ENCODE data around the gene PARN.
"Not testable (repeated sequence)": the region's sequence is repeated elsewhere in the genome, so short reads cannot be mapped to it uniquely, and the experiment has no call there.

PARN gene

GRCh38 chr16:14635395-14636165, 5.5 kb upstream of the PARN start:
- Histone ChIP-seq H3K4me1 (ENCODE audit: low read length) (peaks cover 10% of the 10 kb centered on the region), H3K36me3 (replicated peaks; ENCODE audit: insufficient read depth, low read length) (no peaks in the 10 kb centered on the region), H3K4me2 (ENCODE audit: low read depth, low read length) (no peak overlapping the region), H2AFZ (ENCODE audit: low read length) (no peak overlapping the region), H4K20me1 (ENCODE audit: insufficient read depth, low read length) (0 out of 2 replicates have a peak, but pooled peaks cover 2% of the 10 kb centered on the region), H3K9ac (ENCODE audit: low read length) (no peak overlapping the region), H3K9me2 (replicated peaks; ENCODE audit: insufficient read depth, low read length) (no peaks in the 10 kb centered on the region), H3K79me2 (ENCODE audit: low read length) (peaks cover 78% of the 10 kb centered on the region), H3K27me3 (replicated peaks; ENCODE audit: insufficient read depth, low read length) (no peaks in the 10 kb centered on the region), H3K4me3 (ENCODE audit: low read length) (no peak overlapping the region), H3K9me3 (replicated peaks; ENCODE audit: insufficient read depth, low read length) (no peaks in the 10 kb centered on the region; the same call in 1 of the 2 replicates), H3K27ac (ENCODE audit: low read length) (no peak overlapping the region), H3F3A (ENCODE audit: insufficient read depth, low read length) (peaks cover 11% of the 10 kb centered on the region)
- TF ChIP-seq EZH2phosphoT487 (IDR thresholded peaks at IDR 0.05; ENCODE audit: low read length) = no peak
- TF ChIP-seq CTCF (IDR thresholded peaks at IDR 0.05; ENCODE audit: low read length) = no peak
- TF ChIP-seq EZH2 (optimal IDR thresholded peaks at IDR 0.05; ENCODE audit: low read depth, low read length) = no peak
- DNase-seq = no peak

- no peak for DNase-seq
- H3K9me3 ChIP-seq (replicated peaks; ENCODE audit: insufficient read depth, low read length) = no peaks in the 10 kb centered on the region; the same call in 1 of the 2 replicates
- peaks cover 10% of the 10 kb centered on the region for H3K4me1 ChIP-seq (ENCODE audit: low read length)
- H3K9ac ChIP-seq (ENCODE audit: low read length) = no peak overlapping the region
- no peaks in the 10 kb centered on the region for H3K9me2 ChIP-seq (replicated peaks; ENCODE audit: insufficient read depth, low read length)
- H3K4me2 ChIP-seq (ENCODE audit: low read depth, low read length) = peak overlapping the region; percentile 47; the same call in 1 of the 2 replicates
- H4K20me1 ChIP-seq (ENCODE audit: insufficient read depth, low read length) = no peaks in the 10 kb centered on the region
- H3K27me3 ChIP-seq (replicated peaks; ENCODE audit: insufficient read depth, low read length) = no peaks in the 10 kb centered on the region
- H3K4me3 ChIP-seq (ENCODE audit: low read length) = peak overlapping the region; percentile 93; the same call in 1 of the 2 replicates
- H3K79me2 ChIP-seq (ENCODE audit: low read length) = peaks cover 71% of the 10 kb centered on the region
- H3F3A ChIP-seq (ENCODE audit: insufficient read depth, low read length) = peaks cover 15% of the 10 kb centered on the region
- no peak overlapping the region for H3K27ac ChIP-seq (ENCODE audit: low read length)
- TF ChIP-seq EZH2phosphoT487 (IDR thresholded peaks at IDR 0.05; ENCODE audit: low read length) (no peak), CTCF (IDR thresholded peaks at IDR 0.05; ENCODE audit: low read length) (no peak), EZH2 (optimal IDR thresholded peaks at IDR 0.05; ENCODE audit: low read depth, low read length) (no peak)
- H2AFZ ChIP-seq (ENCODE audit: low read length) = no peak overlapping the region
- no peaks in the 10 kb centered on the region for H3K36me3 ChIP-seq (replicated peaks; ENCODE audit: insufficient read depth, low read length)
Observed at GRCh38 chr16:14634389-14634725, 4.3 kb upstream of the PARN start.

- Histone ChIP-seq H3K9me3 (replicated peaks; ENCODE audit: insufficient read depth, low read length) (no peaks in the 10 kb centered on the region; the same call in 1 of the 2 replicates), H3K27ac (ENCODE audit: low read length) (peak within 1 kb of the TSS; percentile 70), H3K9ac (ENCODE audit: low read length) (peak within 1 kb of the TSS; percentile 87), H3K36me3 (replicated peaks; ENCODE audit: insufficient read depth, low read length) (no peaks in the 10 kb centered on the region), H3K27me3 (replicated peaks; ENCODE audit: insufficient read depth, low read length) (no peaks in the 10 kb centered on the region), H4K20me1 (ENCODE audit: insufficient read depth, low read length) (no peaks in the 10 kb centered on the region), H3K9me2 (replicated peaks; ENCODE audit: insufficient read depth, low read length) (no peaks in the 10 kb centered on the region), H2AFZ (ENCODE audit: low read length) (peak within 1 kb of the TSS; percentile 67), H3K4me3 (ENCODE audit: low read length) (peak within 1 kb of the TSS; percentile 93), H3F3A (ENCODE audit: insufficient read depth, low read length) (peaks cover 15% of the 10 kb centered on the region), H3K79me2 (ENCODE audit: low read length) (peaks cover 66% of the 10 kb centered on the region), H3K4me2 (ENCODE audit: low read depth, low read length) (peak within 1 kb of the TSS; percentile 48; the same call in 1 of the 2 replicates), H3K4me1 (ENCODE audit: low read length) (peaks cover 19% of the 10 kb centered on the region)
- TF ChIP-seq EZH2 (optimal IDR thresholded peaks at IDR 0.05; ENCODE audit: low read depth, low read length) (no peak), CTCF (IDR thresholded peaks at IDR 0.05; ENCODE audit: low read length) (no peak), EZH2phosphoT487 (IDR thresholded peaks at IDR 0.05; ENCODE audit: low read length) (no peak)
- peak; percentile 98 for DNase-seq
Observed at GRCh38 chr16:14632693-14633569, 2.9 kb upstream of the PARN start, which contains the start of gene BFAR. Gene BFAR (plus strand): TSS chr16:14632951. CDS start chr16:14644347, 11,396 bp downstream.

- H3K9me3 ChIP-seq (replicated peaks; ENCODE audit: insufficient read depth, low read length); H3K36me3 ChIP-seq (replicated peaks; ENCODE audit: insufficient read depth, low read length); H3K9me2 ChIP-seq (replicated peaks; ENCODE audit: insufficient read depth, low read length); H3K27me3 ChIP-seq (replicated peaks; ENCODE audit: insufficient read depth, low read length); H4K20me1 ChIP-seq (ENCODE audit: insufficient read depth, low read length); DNase-seq: not testable (repeated sequence)
- peak overlapping the region; percentile 30 for H3K4me3 ChIP-seq (ENCODE audit: low read length)
- peak overlapping the region; percentile 66 for H3K27ac ChIP-seq (ENCODE audit: low read length)
- H3F3A ChIP-seq (ENCODE audit: insufficient read depth, low read length) = peaks cover 15% of the 10 kb centered on the region
- H3K4me1 ChIP-seq (ENCODE audit: low read length) = peaks cover 19% of the 10 kb centered on the region
- peak overlapping the region; percentile 27; the same call in 1 of the 2 replicates for H2AFZ ChIP-seq (ENCODE audit: low read length)
- peak overlapping the region; percentile 47 for H3K4me2 ChIP-seq (ENCODE audit: low read depth, low read length)
- peak overlapping the region; percentile 91; the same call in 1 of the 2 replicates for H3K9ac ChIP-seq (ENCODE audit: low read length)
- peaks cover 45% of the 10 kb centered on the region for H3K79me2 ChIP-seq (ENCODE audit: low read length)
Observed at GRCh38 chr16:14630620-14631330, 715 bp upstream of the PARN start.

Data from MM.1S (cell line).